Upper lobe of right lung (tissue), 1 donor: ENCODE results near the gene CDK9. TPM values are rescaled to one million over a fixed set of nuclear protein-coding genes. Genes with fewer than 3 reads are reported as not detected.

Experiments
- ATAC-seq: fragments of 200-7000 bp; cut with Tn5 transposase; one replicate; pipeline ENCODE4 v1.9.1; 2020; ENCODE audit warnings: mild to moderate bottlenecking, moderate library complexity
- DNase-seq: peaks from one replicate; pipeline ENCODE4 v3.0.0-alpha.2; 2020
- H3K27ac ChIP-seq: fragments of 200-600 bp; one replicate; pipeline ENCODE4 v1.8.0; 2022
- H3K27me3 ChIP-seq: fragments of 200-600 bp; one replicate; pipeline ENCODE4 v1.8.0; 2022; ENCODE audit warnings: mild to moderate bottlenecking
- H3K36me3 ChIP-seq: fragments of 200-600 bp; one replicate; pipeline ENCODE4 v1.8.0; 2022
- H3K4me1 ChIP-seq: fragments of 200-600 bp; one replicate; pipeline ENCODE4 v1.8.0; 2022
- H3K4me3 ChIP-seq: fragments of 200-600 bp; one replicate; pipeline ENCODE4 v1.8.0; 2022; ENCODE audit warnings: mild to moderate bottlenecking
- H3K9me3 ChIP-seq: fragments of 200-600 bp; one replicate; pipeline ENCODE4 v1.8.0; 2022
- intact Hi-C: fragments of 100-400 bp; cut with DNase I; formaldehyde crosslinking; loops from one replicate; pipeline ENCODE4 v1.11.0; 2022
- total RNA-seq: library from RNA; stranded (reverse); fragmentation: NEBNext Ultra II Directional; extraction: Animal tissue kit (Norgen Biotek cat#: 25700); gene quantifications from one replicate; pipeline ENCODE4 v1.2.1, GENCODE V29; 2021
- TF ChIP-seq, protein P1 (sequence below): fragments of 200-600 bp; IDR thresholded peaks from one replicate; pipeline ENCODE4 v1.8.0; 2022; ENCODE audit warnings: antibody characterized with exemption
- donor health status: DM: no; HTN: yes; CAD: no; lungs with severe emphysema.

The CDK9 gene
- total RNA-seq, 1 donor from 2014 or later: 99.1 TPM

DNA sequence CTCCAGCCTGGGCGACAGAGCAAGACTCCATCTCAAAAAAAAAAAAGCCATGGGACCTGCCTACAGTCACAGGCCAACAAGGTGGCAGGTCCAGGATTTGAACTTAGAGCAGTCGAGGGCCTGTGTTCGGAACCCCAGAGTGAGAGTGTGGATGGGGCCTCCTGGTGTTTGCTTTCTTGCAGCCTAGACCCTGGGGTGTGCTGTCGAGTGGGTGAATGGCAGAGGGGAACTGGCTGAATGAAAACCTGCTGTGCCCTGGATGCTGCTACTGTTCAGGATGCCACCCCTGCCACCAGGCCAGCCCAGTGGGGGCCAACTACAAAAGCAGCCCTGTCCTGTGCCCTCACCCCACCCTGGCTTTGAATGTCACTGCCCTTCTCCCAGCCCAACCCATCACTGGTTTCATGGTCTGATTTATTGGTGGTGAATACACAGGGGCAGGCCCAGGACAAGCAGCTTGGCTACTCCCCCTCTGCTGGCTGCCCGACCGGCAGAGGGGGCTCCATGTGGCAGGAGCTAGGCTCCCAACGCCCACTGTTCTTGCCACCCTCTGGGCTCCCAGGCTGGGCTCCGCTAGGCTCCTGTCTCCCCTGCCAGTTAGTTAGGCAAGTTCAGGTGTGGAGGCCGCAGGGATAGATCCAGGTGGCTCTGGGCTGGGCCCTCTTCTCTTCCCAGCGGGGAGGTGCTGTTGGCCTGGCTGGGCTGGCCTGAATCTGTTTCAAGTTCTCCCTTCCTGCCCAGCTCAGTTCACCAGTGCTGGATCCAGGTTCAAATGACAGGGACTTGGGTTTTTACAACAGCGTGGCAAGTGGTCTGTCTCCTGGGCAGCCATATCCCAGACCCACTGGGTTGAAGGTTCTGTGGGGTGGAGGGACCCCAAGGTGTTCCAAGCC is 29.0 kb downstream of the CDK9 start:
- intact Hi-C loops: no loop called here
- no peak overlapping the region for H3K4me3 ChIP-seq
- ATAC-seq (no peak), DNase-seq (no peak)
- no peak overlapping the region for H3K27ac ChIP-seq
- H3K36me3 ChIP-seq: peaks cover 98% of the 10 kb centered on the region
- no peaks in the 10 kb centered on the region for H3K9me3 ChIP-seq
- TF ChIP-seq, protein P1, sequence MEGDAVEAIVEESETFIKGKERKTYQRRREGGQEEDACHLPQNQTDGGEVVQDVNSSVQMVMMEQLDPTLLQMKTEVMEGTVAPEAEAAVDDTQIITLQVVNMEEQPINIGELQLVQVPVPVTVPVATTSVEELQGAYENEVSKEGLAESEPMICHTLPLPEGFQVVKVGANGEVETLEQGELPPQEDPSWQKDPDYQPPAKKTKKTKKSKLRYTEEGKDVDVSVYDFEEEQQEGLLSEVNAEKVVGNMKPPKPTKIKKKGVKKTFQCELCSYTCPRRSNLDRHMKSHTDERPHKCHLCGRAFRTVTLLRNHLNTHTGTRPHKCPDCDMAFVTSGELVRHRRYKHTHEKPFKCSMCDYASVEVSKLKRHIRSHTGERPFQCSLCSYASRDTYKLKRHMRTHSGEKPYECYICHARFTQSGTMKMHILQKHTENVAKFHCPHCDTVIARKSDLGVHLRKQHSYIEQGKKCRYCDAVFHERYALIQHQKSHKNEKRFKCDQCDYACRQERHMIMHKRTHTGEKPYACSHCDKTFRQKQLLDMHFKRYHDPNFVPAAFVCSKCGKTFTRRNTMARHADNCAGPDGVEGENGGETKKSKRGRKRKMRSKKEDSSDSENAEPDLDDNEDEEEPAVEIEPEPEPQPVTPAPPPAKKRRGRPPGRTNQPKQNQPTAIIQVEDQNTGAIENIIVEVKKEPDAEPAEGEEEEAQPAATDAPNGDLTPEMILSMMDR: no peak
- H3K4me1 ChIP-seq: no peaks in the 10 kb centered on the region
- no peaks in the 10 kb centered on the region for H3K27me3 ChIP-seq

GRCh38 chr9:127815512-127816361 is 29.9 kb downstream of the CDK9 start:
- H3K27me3 ChIP-seq: no peaks in the 10 kb centered on the region
- ATAC-seq (peak; percentile 3), DNase-seq (no peak)
- no peak overlapping the region for H3K27ac ChIP-seq
- intact Hi-C loops: no loop called here
- H3K36me3 ChIP-seq: peaks cover 95% of the 10 kb centered on the region
- no peak overlapping the region for H3K4me3 ChIP-seq
- H3K9me3 ChIP-seq: no peaks in the 10 kb centered on the region
- TF ChIP-seq, protein P1: no peak
- H3K4me1 ChIP-seq: no peaks in the 10 kb centered on the region

DNA sequence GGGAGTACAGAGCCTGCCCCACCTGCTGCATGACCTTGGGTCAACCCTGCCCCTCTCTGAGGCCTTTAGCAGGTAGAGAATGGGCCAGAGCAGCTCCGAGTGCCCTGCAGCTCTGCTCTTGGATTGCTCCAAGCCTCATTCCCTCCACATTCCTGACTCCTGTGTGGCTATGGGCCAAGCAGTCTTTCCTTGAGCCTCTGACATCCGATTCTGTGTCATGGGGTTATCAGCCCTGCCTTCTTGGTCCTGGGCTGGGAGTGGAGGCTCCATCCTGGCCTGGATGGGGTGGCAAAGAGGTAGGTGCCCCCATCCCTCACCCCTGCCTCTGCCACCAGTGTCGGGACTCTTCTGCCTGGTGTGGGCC is 30.5 kb downstream of the CDK9 start:
- no peak for DNase-seq
- H3K4me3 ChIP-seq: no peak overlapping the region
- H3K4me1 ChIP-seq: no peaks in the 10 kb centered on the region
- TF ChIP-seq, protein P1: no peak
- peaks cover 97% of the 10 kb centered on the region for H3K36me3 ChIP-seq
- intact Hi-C loops: no loop called here
- peak overlapping the region; percentile 6 for H3K27ac ChIP-seq
- H3K9me3 ChIP-seq: no peaks in the 10 kb centered on the region
- H3K27me3 ChIP-seq: no peaks in the 10 kb centered on the region
- ATAC-seq: no peak

DNA sequence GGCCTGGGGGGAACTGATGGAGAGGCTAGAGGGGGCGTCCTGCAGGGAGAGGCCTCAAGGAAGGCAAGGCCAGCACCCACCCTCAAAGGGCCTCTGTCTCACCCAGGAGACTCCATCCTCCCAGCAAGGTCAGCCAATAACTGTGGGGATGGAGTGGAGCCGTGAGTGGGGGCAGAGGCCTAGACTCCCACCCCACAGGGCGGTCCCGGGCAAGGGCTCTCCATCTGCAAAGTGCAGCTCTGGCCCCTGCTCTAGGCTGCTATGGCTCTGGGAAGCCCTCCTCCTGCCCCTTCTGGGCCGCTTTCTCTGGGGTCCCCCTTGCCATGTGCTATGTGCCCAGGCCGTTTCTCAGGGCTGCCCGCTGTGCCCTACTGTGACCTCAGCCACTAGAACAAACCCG is 30.9 kb downstream of the CDK9 start:
- Histone ChIP-seq H3K27me3 (no peaks in the 10 kb centered on the region), H3K36me3 (peaks cover 94% of the 10 kb centered on the region), H3K4me3 (no peak overlapping the region), H3K27ac (peak overlapping the region; percentile 6), H3K4me1 (no peaks in the 10 kb centered on the region), H3K9me3 (no peaks in the 10 kb centered on the region)
- DNase-seq (no peak), ATAC-seq (no peak)
- TF ChIP-seq, protein P1: no peak
- intact Hi-C loops: no loop called here

DNA sequence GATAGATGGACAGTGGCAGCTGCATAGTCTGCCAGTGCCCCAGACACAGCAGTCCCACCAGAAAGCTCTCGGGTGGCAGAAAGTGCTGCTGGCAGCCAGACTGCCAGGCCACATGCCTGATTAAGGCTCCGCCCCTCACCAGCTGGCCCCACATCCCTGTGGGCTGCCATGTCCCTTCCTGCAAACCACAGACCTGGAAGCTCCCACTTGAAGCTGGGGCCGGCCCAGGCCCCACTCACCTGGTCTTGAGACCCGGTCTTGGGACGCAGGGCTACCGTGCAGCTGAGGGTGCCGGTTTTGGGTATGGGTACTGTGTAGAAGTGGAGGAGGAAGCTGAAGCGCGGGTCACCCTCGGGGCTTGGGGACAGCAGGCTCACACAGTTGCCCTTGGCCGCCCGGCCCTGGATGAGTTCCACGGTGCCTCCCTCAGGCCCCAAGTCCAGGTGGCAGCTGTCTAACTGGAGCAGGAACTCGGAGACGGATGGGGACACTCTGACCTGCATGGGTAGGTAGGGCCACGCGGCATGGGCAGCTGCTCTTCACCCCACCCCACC is 32.1 kb downstream of the CDK9 start:
- Histone ChIP-seq H3K9me3 (no peaks in the 10 kb centered on the region), H3K27ac (no peak overlapping the region), H3K4me1 (no peaks in the 10 kb centered on the region), H3K27me3 (no peaks in the 10 kb centered on the region), H3K4me3 (no peak overlapping the region), H3K36me3 (peaks cover 81% of the 10 kb centered on the region)
- DNase-seq (no peak), ATAC-seq (no peak)
- intact Hi-C loops: no loop called here
- TF ChIP-seq, protein P1: no peak
